ENCODE results near the gene NFATC4. TPM values are rescaled to one million over a fixed set of nuclear protein-coding genes. Genes with fewer than 3 reads are reported as not detected.

The NFATC4 gene
- total and polyA plus RNA-seq, 2 donors (not counting 1 experiment from before 2014, with no cell fraction given), result 3.1 to 7.6 TPM

DNA sequence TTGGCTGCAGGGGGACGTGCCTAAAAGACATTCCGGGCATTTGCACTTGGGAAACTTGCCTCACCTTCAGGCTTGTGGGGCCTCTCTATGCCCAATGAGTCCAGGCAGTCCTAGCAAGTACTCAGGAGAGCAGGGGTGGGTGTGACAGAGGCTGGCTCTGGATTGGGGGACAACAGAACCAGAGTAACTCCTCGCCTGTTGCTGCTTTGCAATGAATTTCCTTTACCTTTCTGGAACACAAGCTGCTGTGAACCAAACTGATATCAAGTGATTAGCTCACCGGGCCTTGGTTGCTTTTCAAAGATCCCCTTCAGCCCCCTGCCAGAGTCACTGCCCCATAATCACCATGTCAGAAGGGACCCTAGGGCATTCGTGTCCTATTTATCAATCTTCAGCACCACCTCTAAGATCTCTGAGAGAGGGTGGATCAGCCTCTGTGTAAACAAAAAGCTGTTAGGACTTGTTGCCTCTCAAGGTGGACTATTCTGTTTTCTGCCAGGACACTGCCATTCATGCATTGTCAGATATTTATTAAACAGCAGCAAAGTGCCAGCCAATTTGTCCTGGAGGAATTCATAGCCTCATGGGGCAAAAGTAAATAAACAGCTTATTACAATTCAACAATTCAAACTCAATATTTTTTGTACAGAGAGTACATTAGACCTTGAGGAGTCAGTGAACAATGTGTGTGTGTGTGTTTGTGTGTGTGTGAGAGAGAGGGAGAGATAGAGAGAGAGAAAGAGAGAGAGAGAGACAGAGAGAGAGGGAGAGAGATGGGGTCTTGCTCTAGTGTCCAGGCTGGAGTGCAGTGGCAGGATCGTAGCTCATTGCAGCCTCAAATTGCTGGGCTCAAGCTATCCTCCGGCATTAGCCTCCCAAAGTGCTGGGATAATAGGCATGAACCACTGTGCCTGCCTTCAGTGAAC is 11.3 kb downstream of the NFATC4 start:
- TF ChIP-seq, protein P1, sequence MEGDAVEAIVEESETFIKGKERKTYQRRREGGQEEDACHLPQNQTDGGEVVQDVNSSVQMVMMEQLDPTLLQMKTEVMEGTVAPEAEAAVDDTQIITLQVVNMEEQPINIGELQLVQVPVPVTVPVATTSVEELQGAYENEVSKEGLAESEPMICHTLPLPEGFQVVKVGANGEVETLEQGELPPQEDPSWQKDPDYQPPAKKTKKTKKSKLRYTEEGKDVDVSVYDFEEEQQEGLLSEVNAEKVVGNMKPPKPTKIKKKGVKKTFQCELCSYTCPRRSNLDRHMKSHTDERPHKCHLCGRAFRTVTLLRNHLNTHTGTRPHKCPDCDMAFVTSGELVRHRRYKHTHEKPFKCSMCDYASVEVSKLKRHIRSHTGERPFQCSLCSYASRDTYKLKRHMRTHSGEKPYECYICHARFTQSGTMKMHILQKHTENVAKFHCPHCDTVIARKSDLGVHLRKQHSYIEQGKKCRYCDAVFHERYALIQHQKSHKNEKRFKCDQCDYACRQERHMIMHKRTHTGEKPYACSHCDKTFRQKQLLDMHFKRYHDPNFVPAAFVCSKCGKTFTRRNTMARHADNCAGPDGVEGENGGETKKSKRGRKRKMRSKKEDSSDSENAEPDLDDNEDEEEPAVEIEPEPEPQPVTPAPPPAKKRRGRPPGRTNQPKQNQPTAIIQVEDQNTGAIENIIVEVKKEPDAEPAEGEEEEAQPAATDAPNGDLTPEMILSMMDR (IDR thresholded peaks at IDR 0.05), result no peak
- TF ChIP-seq EZH2 (IDR thresholded peaks at IDR 0.05; ENCODE audit: borderline replicate concordance, insufficient read depth, low read depth, low read length, poor library complexity, severe bottlenecking), result no peak
- peaks cover 0 to 11% (median 1%) of the 10 kb centered on the region in 4 experiments for H3K27me3 ChIP-seq (replicated peaks in 1 of 4; ENCODE audit: control extremely low read depth in 1 of 4, control insufficient read depth in 3 of 4, insufficient read depth in 4 of 4, low read length in 3 of 4)
- no peaks in the 10 kb centered on the region for H3K4me1 Mint-ChIP-seq
- H3K27me3 Mint-ChIP-seq, result peaks cover 4% of the 10 kb centered on the region
- H3K27ac Mint-ChIP-seq, result no peak overlapping the region
- H2AFZ ChIP-seq (ENCODE audit: insufficient read depth, low read depth, low read length, poor library complexity, severe bottlenecking), result no peak overlapping the region
- H3K4me1 ChIP-seq (ENCODE audit: control insufficient read depth in 2 of 2, insufficient read depth in 2 of 2, low read length in 2 of 2), result no peaks in the 10 kb centered on the region
- ChIA-PET CTCF (interaction anchor here (0.8 to 2.0 kb wide), 3 partner anchors 46 to 137 kb away, joined by 3 to 4 read pairs (median 3); partner anchors contain the start of gene TINF2), POLR2A (no interaction called here)
- no peak overlapping the region for H3K4me2 ChIP-seq (replicated peaks; ENCODE audit: low read depth, low read length, poor library complexity, severe bottlenecking)
- no peaks in the 10 kb centered on the region for H3K79me2 ChIP-seq (ENCODE audit: control insufficient read depth, insufficient read depth, low read length)
- H3K4me3 ChIP-seq (ENCODE audit: control extremely low read depth in 1 of 5, extremely low read depth in 1 of 5, insufficient read depth in 1 of 5, low read depth in 2 of 5, low read length in 4 of 5), result no peak overlapping the region
- no peak overlapping the region for H3K4me3 Mint-ChIP-seq
- no peak overlapping the region for H3K27ac ChIP-seq (ENCODE audit: low read length in 2 of 2)
- ATAC-seq (ENCODE audit: low read depth), result no peak
- no peaks in the 10 kb centered on the region for H3K9me3 Mint-ChIP-seq (ENCODE audit: insufficient read depth)
- H3K9me3 ChIP-seq (ENCODE audit: control extremely low read depth in 1 of 3, control insufficient read depth in 2 of 3, insufficient read depth in 1 of 3, low read length in 2 of 3), result no peaks in the 10 kb centered on the region
- no peaks in the 10 kb centered on the region for H4K20me1 ChIP-seq (ENCODE audit: control insufficient read depth, insufficient read depth, low read length, poor library complexity, severe bottlenecking)
- intact Hi-C loops (cut with micrococcal nuclease), result no loop called here
- DNase-seq, result no peak
- no peak overlapping the region for H3K9ac ChIP-seq (ENCODE audit: low read length)
- 97% methylated on average over 6 of the region's 7 CpGs for WGBS (ENCODE audit: insufficient coverage)
- no peaks in the 10 kb centered on the region for H3K36me3 ChIP-seq (replicated peaks in 1 of 2; ENCODE audit: control extremely low read depth in 1 of 2, control insufficient read depth in 1 of 2, extremely low read depth in 1 of 2, insufficient read depth in 2 of 2, low read length in 1 of 2)

Data from B cell (primary cell).